NCI-H1105 (cell line): ENCODE measurements around the gene MCOLN2.

Experiments used
- DNase-seq: peaks from one replicate; lab custom pipeline; 2025; lab: John Stamatoyannopoulos, UW

The MCOLN2 gene

GRCh38 chr1:84985365-84985764, 11.5 kb downstream of the MCOLN2 start:
- no peak for DNase-seq

DNA sequence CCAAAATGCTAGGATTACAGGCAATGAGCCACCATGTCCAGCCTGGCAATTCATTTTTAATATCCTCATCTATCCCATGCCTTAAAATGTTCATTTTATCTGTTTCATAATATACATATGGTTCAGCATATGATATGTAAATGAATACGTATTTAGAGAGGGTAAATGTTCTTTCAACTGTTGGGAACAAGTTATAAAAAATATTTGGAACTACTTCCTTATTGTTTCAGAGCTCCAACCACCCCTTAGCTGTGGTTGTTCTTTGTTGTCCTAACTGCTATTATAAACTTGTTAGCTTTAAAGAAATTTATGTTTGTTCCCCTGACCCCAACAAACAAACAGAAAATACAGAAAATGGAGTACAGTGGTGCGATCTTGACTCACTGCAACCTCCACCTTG, 14.5 kb downstream of the MCOLN2 start:
- no peak for DNase-seq

DNA sequence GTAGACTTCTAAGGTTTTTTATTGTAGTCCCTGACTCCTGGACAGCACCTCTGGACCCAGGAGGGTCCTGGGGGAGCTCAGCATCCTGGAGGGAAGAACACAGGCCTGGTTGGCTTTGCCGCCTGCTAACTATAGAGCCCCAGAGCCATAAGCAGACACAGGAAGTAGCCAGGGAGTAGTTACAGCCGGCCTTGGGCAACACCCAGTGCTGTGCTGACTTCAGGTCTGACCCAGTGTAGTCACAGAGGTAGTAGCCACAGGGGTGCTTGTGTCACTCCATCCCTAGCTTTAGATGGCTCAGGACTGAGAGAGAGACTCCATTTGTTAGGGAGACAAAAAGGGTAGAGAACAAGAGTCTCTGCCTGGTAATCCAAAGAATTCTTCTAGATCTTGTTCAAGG, 21.9 kb downstream of the MCOLN2 start:
- no peak for DNase-seq

DNA sequence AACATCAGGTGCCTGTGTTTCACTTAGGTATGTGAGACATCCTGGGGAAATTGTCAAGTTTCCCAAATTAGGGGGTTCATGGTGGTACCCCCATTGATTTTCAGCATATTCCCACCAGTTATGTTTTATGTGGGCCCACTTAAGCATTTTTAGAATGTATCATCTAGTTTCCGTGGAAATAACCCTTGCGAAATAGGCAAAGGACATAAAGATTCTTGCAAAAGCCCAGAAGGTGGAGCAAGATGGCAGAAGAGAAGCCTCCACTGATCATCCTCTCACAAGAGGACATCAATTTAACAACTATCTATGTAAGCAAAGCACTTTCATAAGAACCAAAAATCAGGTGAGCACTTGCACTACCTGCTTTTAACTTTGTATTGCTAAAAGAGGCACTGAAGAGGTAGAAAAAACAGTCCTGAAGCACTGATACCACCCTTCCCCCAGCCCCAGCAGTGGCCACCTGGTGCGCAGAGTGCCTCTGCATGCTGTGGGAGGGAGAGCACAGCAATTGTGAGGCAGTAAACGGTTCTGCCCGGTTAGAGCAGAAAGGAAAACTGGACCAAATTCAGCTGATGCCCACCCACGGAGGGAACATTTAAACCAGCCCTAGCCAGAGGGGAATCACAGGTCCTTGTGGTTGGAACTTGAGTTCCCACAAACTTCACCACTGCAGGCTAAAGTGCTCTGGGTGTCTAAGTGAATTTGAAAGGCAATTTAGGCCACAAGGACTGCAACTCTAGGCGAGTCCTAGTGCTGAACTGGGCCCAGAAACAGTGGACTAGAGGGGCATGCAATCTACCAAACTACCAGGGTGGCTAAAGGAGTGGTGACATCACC, 23.2 kb downstream of the MCOLN2 start:
- DNase-seq: no peak

DNA sequence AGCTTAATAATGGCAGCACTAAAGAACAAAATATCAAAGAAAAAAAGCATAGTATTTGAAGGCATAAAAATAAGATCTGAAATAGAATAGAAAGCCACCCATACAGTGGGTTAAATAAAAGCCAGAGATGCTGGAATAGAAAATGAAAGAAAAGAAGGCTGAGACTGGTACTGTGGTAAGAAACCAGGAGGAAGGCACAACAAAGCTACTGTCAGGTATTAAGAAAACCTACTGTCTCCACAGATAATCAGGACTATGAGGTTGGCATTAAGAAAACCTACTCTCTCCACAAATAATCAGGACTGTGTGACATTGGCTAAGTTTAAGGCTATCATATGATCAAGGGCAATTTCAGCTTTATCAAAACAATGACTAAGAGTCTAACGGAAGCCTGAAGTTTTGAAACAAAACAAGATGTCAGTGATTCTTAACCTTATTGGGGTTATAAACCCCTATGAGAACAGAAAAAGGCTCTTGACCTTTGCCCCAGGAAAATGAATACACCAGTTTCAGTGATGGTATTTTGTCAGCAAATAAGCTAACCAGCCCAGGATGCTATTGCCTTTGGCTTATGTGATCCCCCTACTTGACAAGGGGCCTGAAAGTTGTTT, 24.4 kb downstream of the MCOLN2 start:
- DNase-seq: no peak

- no peak for DNase-seq
Measured at GRCh38 chr1:84971957-84972356, 25.0 kb downstream of the MCOLN2 start.

GRCh38 chr1:84969489-84970250, 27.2 kb downstream of the MCOLN2 start:
- no peak for DNase-seq

- DNase-seq: no peak
Measured at GRCh38 chr1:84968865-84969264, 28.0 kb downstream of the MCOLN2 start.

DNA sequence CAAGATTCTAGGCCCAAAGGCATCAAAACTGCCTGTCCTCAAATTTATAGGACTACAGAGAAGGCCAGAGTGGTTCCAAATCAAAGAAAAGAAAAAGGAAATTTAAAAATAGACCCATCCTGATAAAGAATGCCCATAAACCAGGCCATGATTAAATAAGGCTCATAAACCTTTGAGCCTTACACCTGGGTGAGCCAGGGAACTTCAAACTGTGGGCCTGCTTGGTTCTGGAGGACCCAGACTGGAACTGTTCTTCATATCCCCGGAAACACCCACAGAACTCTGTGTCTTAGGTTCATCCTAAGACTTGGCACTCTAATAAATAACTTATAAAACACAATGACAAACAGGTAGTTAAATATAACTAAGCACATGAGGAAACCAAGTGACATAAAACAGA, 28.8 kb downstream of the MCOLN2 start:
- DNase-seq: no peak

- DNase-seq: no peak
Measured at GRCh38 chr1:84967666-84968065, 29.2 kb downstream of the MCOLN2 start.

DNA sequence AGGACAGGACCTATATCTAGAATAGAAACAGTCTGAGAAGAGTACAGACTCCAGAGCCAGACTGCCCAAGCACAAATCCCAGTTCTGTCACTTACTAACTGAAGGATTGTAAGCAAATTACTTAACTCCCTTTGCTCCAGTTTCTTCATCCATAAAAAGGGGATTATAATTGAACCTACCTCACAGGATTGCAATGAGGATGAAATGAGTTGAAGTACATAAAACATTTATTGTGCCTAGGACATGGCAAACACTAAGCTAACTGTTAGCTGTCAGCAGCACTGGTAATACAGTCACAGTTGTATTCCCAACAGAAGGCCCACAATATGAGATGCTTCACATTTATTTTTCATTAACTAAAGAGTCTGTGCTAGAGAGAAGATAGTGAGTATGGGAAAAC, 33.9 kb downstream of the MCOLN2 start:
- DNase-seq: no peak

DNA sequence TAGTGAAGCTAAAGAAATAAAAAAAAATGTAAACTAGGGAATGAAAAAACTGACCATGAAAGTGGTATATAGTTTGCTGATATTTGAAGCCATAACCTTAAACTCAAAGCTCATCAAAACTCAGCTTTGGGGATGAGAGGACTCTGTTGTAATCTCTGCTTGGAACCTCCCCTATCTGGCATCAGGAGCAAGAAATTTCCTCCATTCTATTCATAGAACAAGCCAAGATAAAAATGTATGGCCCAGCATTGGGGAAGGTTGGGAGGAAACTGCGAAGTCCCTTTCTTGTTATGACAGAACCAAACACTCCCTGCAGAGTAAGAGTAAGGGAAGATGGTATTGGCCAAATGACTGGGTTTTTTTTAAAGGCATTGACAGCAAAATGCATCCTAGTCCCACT, 35.6 kb downstream of the MCOLN2 start:
- no peak for DNase-seq

DNA sequence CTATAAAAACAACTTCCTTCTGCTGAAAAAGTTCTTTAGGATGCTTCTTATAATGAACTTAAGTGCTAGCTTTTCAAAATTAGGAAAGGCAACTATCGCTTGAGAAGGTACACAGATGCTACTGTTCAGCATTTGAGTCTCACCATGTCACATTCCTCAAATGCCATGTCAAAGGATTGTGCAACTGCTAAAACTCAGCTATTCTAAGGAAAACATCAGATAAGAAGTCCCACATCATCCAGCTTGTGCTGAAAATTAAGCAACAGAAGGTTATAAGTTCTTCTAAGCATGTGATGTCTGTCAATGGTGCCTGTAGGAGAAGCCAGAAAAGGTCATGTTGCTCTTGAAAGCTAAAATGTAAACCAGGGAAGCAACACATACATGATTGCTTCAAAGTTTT, 36.5 kb downstream of the MCOLN2 start:
- no peak for DNase-seq

DNA sequence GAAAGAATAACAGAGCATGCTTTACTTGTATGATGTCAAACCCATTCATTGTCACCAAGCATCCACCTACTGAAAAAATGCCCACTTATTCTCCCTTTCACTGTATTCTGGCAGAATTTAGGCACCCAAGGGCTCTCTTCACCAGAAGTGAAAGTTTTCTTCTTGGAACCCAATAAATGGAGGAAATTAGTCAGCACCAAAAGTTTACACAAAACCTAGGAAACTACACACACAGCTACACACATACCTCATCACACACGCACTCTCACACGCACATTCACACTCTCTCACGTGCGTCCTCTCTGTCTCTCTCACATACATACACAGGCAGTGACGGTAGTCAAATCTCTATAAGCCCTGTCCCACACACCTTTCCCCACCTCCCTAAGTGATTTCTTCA, 37.6 kb downstream of the MCOLN2 start:
- no peak for DNase-seq

DNA sequence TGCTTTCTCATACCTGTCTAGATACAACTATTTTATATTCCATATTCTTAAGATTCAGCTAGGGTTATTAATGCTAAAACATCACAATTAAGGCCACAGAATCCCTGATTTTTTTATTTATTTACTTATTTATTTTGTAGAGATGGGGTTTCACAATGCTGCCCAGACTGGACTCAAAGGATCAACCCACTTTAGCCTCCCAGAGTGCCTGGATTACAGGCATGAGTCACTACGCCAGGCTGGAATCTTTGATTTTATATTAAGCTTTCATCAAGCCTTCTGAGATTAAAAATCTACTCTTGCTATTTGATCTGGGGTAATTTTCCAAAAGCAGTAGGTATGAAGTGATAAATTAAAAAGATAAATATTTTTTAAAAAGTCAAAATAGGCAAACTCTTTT, 38.9 kb downstream of the MCOLN2 start:
- DNase-seq: no peak

DNA sequence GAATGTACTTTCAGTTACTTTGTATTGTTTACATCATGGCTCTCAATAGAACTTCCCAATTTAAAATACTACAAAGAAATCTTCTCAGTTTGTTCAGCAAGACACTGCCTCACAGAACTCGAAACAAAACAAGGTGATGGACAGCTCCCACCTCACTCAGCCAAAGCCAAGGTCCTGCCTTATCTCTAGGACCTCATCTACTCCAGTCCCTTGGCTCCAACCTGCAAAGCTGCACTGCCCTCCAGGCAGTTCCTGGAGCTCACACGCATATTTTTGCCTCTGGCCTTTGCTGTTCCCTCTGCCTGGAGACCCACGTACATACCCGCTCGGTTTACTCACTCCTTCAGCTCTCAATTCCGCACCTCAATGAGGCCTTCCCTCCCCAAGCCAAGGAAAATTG, 40.3 kb downstream of the MCOLN2 start:
- no peak for DNase-seq

DNA sequence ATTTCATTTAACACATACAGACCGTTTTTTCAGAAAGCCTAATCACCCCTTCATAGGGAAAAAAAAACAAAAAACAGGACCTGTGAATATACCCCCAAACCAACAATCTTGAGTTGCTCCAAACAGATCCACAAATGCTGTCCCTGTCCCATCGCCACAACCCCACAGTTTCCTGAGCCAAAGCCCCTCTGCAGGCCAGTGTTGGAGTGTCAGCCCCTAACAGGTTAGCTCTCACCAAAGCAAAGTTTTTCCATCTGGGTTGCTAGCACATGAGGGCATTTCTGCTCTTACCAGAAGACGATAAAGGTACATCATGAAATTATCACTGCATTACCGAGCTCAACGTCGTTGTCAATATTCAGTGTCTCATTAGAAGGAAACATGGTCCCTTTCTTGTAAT, 40.8 kb downstream of the MCOLN2 start:
- no peak for DNase-seq

- DNase-seq: no peak
Measured at GRCh38 chr1:84949664-84950063, 47.2 kb downstream of the MCOLN2 start.

DNA sequence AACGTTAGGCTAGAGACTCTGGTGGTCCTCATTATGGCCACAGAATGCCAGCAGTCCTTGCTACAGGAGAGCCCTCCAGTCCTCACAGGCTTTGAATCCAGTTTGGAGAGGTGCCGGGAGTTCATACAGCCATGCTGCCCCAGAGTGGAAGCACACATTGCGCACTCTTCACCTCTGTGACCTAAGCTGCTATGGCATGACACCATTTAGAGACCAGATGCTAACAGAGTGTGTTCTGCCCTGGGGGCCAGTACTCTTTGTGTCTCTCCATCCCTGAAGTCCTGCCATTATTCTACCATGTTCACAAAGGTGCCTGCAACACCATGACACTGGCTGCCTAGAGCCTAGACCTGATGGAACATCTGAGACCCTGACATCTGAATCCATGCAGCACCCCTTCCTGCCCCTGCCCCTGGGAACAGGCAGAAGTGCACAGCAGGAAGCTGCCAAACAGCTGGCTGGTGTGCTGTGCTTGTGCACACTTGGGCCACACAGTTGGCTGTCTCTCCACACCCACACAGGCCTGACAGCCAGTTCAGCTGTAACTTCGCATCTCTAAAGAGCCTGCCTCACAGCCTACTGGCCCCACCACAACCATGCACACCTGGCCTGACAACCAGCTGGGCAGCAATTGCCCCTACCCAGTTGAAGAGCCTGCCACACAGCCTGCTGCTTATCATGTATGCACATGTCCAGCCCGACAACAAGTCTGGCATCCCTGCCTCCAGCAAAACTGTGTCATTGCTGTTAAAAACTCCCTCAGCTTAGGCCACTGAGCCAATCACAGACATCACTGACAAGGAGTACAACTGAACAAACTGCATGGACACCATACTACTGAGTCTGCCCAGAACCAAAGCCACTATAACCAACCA, 49.1 kb downstream of the MCOLN2 start:
- no peak for DNase-seq

- DNase-seq: no peak
Measured at GRCh38 chr1:84946631-84947030, 50.3 kb downstream of the MCOLN2 start.

GRCh38 chr1:84944767-84945486, 52.0 kb downstream of the MCOLN2 start:
- DNase-seq: peak; percentile 88
